Mucosa of descending colon (tissue), 3 donors: ENCODE measurements around the gene JMJD6. TPM values are rescaled to one million over a fixed set of nuclear protein-coding genes. Genes with fewer than 3 reads are reported as not detected.
"Not testable (repeated sequence)": the region's sequence is repeated elsewhere in the genome, so short reads cannot be mapped to it uniquely, and the experiment has no call there.

Experiments used
- ATAC-seq: fragments of 200-7000 bp; cut with Tn5 transposase; one replicate; pipeline ENCODE4 v1.9.1; 2020; ENCODE audit warnings: mild to moderate bottlenecking, moderate library complexity
- DNase-seq, 3 donors: peaks; one replicate each; pipeline ENCODE4 v3.0.0-alpha.2; 2020
- H3K36me3 ChIP-seq: fragments of 200-600 bp; one replicate; pipeline ENCODE4 v1.8.0; 2021; ENCODE audit warnings: low read depth, mild to moderate bottlenecking
- H3K4me1 ChIP-seq: fragments of 200-600 bp; one replicate; pipeline ENCODE4 v1.8.0; 2021; ENCODE audit warnings: low read depth, mild to moderate bottlenecking
- H3K4me3 ChIP-seq: fragments of 200-600 bp; one replicate; pipeline ENCODE4 v1.8.0; 2021; ENCODE audit warnings: mild to moderate bottlenecking
- H3K9me3 ChIP-seq: fragments of 200-600 bp; one replicate; pipeline ENCODE4 v1.8.0; 2021; ENCODE audit warnings: mild to moderate bottlenecking
- intact Hi-C, 2 donors: fragments of 100-400 bp; cut with DNase I in 1 of 2; cut with micrococcal nuclease in 1 of 2; formaldehyde crosslinking; loops; one replicate each; pipeline versions ENCODE4 v1.11.0 to v1.11.1; 2022; cut with DNase I, micrococcal nuclease
- total RNA-seq, 3 donors: library from RNA; stranded (reverse); fragmentation: NEBNext Ultra II Directional in 2 of 3; extraction: Animal tissue kit (Norgen Biotek cat#: 25700) in 2 of 3; gene quantifications; one replicate each; pipeline versions ENCODE4 v1.2.1 to v1.2.4, GENCODE V29; 2021 to 2023
- TF ChIP-seq, protein P1 (sequence below): fragments of 200-600 bp; IDR thresholded peaks from one replicate; pipeline ENCODE4 v1.8.0; 2022; ENCODE audit warnings: antibody characterized with exemption, mild to moderate bottlenecking
- donor health status: DM: no; HTN: no; CAD: no; lungs with moderate emphysema.
- donor health status: DM: no; HTN: no; CAD: no.
- donor health status: DM: no; HTN: yes; CAD: no.

Gene JMJD6
- total RNA-seq, 3 donors from 2014 or later: 27.0 to 56.3 (median 30.3) TPM

DNA sequence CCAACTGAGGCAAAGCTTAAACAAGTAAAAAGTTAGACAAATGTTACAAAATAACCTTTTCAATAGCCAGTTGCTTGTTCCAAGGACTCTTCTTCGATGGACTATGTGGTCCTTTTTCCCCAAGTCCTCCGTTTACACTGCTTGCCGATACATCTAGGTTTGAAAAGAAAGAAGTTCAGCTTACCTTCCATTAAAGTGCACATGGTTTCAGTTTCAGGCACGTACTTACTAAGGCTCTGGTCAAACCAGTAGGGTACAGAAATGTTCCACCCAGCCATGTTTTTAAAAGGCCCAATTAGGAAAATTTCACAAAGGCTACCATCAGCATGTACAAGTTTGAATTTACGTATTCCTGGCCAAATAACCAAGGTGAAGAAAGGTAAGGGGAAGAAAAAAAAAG lies 8.6 kb upstream of the JMJD6 start:
- no peaks in the 10 kb centered on the region for H3K9me3 ChIP-seq
- no peak for ATAC-seq
- H3K4me3 ChIP-seq: no peak overlapping the region
- TF ChIP-seq, protein P1, sequence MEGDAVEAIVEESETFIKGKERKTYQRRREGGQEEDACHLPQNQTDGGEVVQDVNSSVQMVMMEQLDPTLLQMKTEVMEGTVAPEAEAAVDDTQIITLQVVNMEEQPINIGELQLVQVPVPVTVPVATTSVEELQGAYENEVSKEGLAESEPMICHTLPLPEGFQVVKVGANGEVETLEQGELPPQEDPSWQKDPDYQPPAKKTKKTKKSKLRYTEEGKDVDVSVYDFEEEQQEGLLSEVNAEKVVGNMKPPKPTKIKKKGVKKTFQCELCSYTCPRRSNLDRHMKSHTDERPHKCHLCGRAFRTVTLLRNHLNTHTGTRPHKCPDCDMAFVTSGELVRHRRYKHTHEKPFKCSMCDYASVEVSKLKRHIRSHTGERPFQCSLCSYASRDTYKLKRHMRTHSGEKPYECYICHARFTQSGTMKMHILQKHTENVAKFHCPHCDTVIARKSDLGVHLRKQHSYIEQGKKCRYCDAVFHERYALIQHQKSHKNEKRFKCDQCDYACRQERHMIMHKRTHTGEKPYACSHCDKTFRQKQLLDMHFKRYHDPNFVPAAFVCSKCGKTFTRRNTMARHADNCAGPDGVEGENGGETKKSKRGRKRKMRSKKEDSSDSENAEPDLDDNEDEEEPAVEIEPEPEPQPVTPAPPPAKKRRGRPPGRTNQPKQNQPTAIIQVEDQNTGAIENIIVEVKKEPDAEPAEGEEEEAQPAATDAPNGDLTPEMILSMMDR: no peak
- H3K36me3 ChIP-seq: no peaks in the 10 kb centered on the region
- no peak for DNase-seq
- peaks cover 26% of the 10 kb centered on the region for H3K4me1 ChIP-seq
- intact Hi-C loops: no loop called here

DNA sequence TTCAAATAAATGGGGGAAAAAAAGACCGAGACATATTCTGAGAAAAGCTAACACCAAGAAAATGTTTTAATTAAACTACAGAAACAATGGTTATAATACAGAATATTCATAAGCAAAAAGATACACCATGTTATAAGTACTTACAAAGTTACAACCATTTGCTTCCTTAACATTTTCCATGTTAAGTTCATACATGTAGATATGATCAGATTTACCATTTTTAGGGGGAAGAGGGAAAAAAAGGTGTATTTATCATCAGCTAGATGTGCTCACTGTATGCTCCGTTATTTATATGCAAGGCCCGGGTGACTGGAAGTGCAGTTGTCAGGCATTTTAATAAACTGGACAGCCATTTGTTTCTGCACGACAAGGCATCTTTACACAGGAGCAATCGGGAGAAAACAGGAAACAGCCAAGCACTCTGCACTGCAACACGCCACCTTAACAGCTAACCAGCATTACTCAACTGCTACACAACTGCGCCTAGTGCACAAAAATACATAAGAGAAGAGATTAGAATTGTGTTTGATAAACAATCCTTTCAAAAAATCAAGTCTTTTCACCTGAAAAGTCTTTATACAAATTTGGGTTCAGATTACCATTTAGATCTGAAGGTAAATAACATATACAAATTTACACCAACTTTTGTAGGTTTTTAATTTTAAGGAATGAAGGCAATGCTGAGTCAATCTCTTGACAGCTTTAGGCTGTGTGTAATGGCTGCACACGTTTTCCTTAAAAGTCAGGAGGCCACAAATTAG lies 7.9 kb upstream of the JMJD6 start:
- Histone ChIP-seq H3K36me3 (no peaks in the 10 kb centered on the region), H3K4me3 (no peak overlapping the region), H3K4me1 (peaks cover 21% of the 10 kb centered on the region), H3K9me3 (no peaks in the 10 kb centered on the region)
- intact Hi-C loops: no loop called here
- no peak for DNase-seq
- TF ChIP-seq, protein P1: no peak
- no peak for ATAC-seq

DNA sequence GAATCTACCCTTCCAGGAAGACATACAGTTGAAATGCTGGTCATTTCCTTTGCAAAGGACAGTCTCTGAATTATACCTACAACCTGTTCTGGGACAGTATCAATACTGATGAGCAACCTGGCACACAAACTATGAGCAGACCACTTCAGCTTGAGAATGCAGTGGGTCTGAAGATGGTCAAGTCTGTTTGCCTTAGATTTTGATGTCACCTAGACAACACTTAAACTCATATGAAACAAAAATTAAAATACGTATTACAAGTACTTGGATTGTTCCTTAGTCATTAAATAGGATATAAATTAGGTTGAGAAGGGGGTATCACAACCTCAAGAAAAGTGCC lies 7.2 kb upstream of the JMJD6 start:
- DNase-seq (no peak), ATAC-seq (no peak)
- peaks cover 16% of the 10 kb centered on the region for H3K4me1 ChIP-seq
- H3K4me3 ChIP-seq: no peak overlapping the region
- intact Hi-C loops: no loop called here
- no peaks in the 10 kb centered on the region for H3K9me3 ChIP-seq
- TF ChIP-seq, protein P1: no peak
- no peaks in the 10 kb centered on the region for H3K36me3 ChIP-seq

DNA sequence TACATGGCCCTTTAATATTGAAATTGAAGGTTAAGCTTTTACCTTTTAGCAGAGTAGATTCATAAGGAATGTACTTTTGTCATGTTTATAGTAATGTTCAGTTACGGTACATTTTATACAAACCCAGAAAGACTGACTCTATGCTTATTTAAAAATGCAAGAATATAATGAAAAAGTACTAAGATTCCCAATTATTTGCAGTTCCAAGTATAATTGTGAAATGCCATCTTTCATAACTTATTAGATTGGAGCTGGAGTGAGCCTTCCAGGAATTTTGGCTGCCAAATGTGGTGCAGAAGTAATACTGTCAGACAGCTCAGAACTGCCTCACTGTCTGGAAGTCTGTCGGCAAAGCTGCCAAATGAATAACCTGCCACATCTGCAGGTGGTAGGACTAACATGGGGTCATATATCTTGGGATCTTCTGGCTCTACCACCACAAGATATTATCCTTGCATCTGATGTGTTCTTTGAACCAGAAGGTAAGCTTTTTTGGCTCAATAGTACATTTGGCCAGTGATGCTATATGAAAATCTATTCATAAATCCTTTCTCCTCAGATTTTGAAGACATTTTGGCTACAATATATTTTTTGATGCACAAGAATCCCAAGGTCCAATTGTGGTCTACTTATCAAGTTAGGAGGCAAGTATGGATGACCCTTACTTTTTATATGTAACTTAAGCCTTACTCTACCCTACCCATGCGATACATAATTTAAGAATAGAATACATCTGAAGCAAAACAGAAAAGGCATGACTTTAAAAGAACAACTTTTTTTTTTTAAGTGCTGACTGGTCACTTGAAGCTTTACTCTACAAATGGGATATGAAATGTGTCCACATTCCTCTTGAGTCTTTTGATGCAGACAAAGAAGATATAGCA lies 6.6 kb upstream of the JMJD6 start:
- H3K9me3 ChIP-seq: no peaks in the 10 kb centered on the region
- peaks cover 16% of the 10 kb centered on the region for H3K4me1 ChIP-seq
- DNase-seq: no peak
- no peaks in the 10 kb centered on the region for H3K36me3 ChIP-seq
- TF ChIP-seq, protein P1: no peak
- ATAC-seq: no peak
- no peak overlapping the region for H3K4me3 ChIP-seq
- intact Hi-C loops: no loop called here

DNA sequence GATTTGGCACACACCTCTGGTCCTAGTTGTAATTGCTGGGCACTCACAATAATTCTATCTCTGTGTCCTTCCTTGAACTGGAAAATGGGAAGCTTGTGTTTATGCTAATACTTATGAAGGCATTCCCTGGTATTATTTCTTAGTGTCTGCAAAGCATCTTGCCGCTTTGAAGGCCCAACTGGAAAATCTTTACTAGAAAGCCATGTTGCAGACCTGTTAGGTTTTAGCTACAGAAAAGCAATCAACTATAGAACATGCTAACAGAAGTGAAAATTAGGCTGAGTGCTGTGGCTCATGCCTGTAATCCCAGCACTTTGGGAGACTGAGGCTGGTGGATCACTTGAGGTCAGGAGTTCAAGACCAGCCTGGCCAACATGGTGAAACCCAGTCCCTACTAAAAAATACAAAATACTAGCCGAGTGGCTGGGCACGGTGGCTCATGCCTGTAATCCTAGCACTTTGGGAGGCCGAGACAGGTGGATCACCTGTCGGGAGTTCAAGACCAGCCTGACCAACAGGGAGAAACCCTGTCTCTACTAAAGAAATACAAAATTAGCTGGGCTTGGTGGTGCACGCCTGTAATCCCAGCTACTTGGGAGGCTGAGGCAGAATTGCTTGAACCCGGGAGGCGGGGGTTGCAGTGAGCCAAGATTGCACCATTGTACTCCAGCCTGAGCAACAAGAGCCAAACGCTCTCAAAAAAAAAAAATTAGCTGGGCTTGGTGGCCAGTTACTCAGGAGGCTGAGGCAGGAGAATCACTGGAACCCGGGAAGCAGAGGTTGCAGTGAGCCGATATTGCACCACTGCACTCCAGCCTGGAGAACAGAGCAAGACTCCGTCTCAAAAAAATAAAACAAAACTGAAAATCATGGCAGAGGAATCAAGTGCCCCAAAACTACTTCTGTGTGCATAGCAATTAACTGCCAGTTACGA lies 5.7 kb upstream of the JMJD6 start:
- H3K9me3 ChIP-seq, intact Hi-C loops, H3K36me3 ChIP-seq, ATAC-seq, H3K4me3 ChIP-seq, DNase-seq: not testable (repeated sequence)
- H3K4me1 ChIP-seq: peaks cover 21% of the 10 kb centered on the region
